Neural cell (in vitro differentiated cells): Measurements from ENCODE around the gene UBA5. TPM values are rescaled to one million over a fixed set of nuclear protein-coding genes. Genes with fewer than 3 reads are reported as not detected.

Experiments used
- H2AFZ ChIP-seq: fragments of 200-600, 300-800 bp; sonication (generic), shearing (Covaris generic); 2 replicates; pipeline ENCODE4 v1.6.0; 2014; ENCODE audit warnings: low read depth, mild to moderate bottlenecking, antibody characterized with exemption, low read length, moderate library complexity
- H3F3A ChIP-seq: fragments of 200-600 bp; shearing (Covaris generic); 2 replicates; pipeline ENCODE4 v1.6.1; 2016; ENCODE audit warnings: mild to moderate bottlenecking, moderate library complexity, mixed read lengths, antibody characterized with exemption, low read length; ENCODE audit not compliant: insufficient read depth, poor library complexity, severe bottlenecking
- H3K27ac ChIP-seq: fragments of 200-600, 300-800 bp; sonication (generic), shearing (Covaris generic); 2 replicates; pipeline ENCODE4 v1.5.1; 2014; ENCODE audit warnings: mild to moderate bottlenecking, low read length, moderate library complexity
- H3K27me3 ChIP-seq: fragments of 300-800, 200-600 bp; sonication (generic), shearing (Covaris generic); 2 replicates; pipeline ENCODE4 v1.6.0; 2014; ENCODE audit warnings: mild to moderate bottlenecking, low read depth, low read length, moderate library complexity; ENCODE audit not compliant: insufficient read depth
- H3K36me3 ChIP-seq: fragments of 300-800, 200-600 bp; sonication (generic), shearing (Covaris generic); 2 replicates; pipeline ENCODE4 v1.5.1; 2014; ENCODE audit warnings: mild to moderate bottlenecking, antibody characterized with exemption, low read length, moderate library complexity; ENCODE audit not compliant: insufficient read depth
- H3K4me2 ChIP-seq: fragments of 300-800, 200-600 bp; sonication (generic), shearing (Covaris generic); 2 replicates; pipeline ENCODE4 v1.6.0; 2014; ENCODE audit warnings: mild to moderate bottlenecking, low read length
- H3K4me3 ChIP-seq: fragments of 300-800, 200-600 bp; sonication (generic), shearing (Covaris generic); 2 replicates; pipeline ENCODE4 v1.5.1; 2014; ENCODE audit warnings: mild to moderate bottlenecking, low read length, moderate library complexity
- H3K79me2 ChIP-seq: fragments of 200-600 bp; shearing (Covaris generic); replicated peaks from 2 replicates; pipeline ENCODE4 v1.6.0; 2014; ENCODE audit warnings: mild to moderate bottlenecking, low read length, moderate library complexity; ENCODE audit not compliant: insufficient read depth
- H3K9ac ChIP-seq: fragments of 300-800, 200-600 bp; sonication (generic), shearing (Covaris generic); 2 replicates; pipeline ENCODE4 v1.6.1; 2016; ENCODE audit warnings: mild to moderate bottlenecking, low read length, mixed read lengths
- H3K9me2 ChIP-seq: fragments of 200-600 bp; shearing (Covaris generic); 2 replicates; pipeline ENCODE4 v1.6.1; 2016; ENCODE audit warnings: mild to moderate bottlenecking, low read length, mixed read lengths; ENCODE audit not compliant: insufficient read depth
- H3K9me3 ChIP-seq: fragments of 200-600, 300-800 bp; sonication (generic), shearing (Covaris generic); 2 replicates; pipeline ENCODE4 v1.6.1; 2016; ENCODE audit warnings: mild to moderate bottlenecking, mixed run types, low read length, moderate library complexity, mixed read lengths
- H4K20me1 ChIP-seq: fragments of 200-600 bp; shearing (Covaris generic); 2 replicates; pipeline ENCODE4 v1.6.1; 2016; ENCODE audit warnings: mild to moderate bottlenecking, mixed run types; ENCODE audit not compliant: insufficient read depth
- CTCF ChIP-seq: fragments of 450-650 bp; IDR thresholded peaks from 2 replicates; pipeline ENCODE4 v1.5.1; 2014; ENCODE audit warnings: antibody characterized with exemption, mild to moderate bottlenecking, moderate library complexity; ENCODE audit not compliant: poor library complexity, severe bottlenecking
- EP300 ChIP-seq: fragments of 450-650 bp; conservative IDR thresholded peaks from 2 replicates; pipeline ENCODE4 v1.6.1; 2014; ENCODE audit warnings: antibody characterized with exemption, mild to moderate bottlenecking, moderate library complexity; ENCODE audit not compliant: poor library complexity, severe bottlenecking
- EZH2 ChIP-seq: fragments of 200-600, 300-800 bp; shearing (Covaris generic), sonication (generic); IDR thresholded peaks from 2 replicates; pipeline ENCODE4 v1.6.1; 2014; ENCODE audit warnings: antibody characterized with exemption, low read length, borderline replicate concordance, mild to moderate bottlenecking; ENCODE audit not compliant: insufficient read depth, poor library complexity, severe bottlenecking
- MXI1 ChIP-seq: fragments of 450-650 bp; conservative IDR thresholded peaks from 2 replicates; pipeline ENCODE4 v1.6.1; 2014; ENCODE audit warnings: antibody characterized with exemption, mild to moderate bottlenecking; ENCODE audit not compliant: poor library complexity, severe bottlenecking
- POLR2AphosphoS5 ChIP-seq: IDR thresholded peaks from 2 replicates; pipeline ENCODE4 v1.6.1; 2012
- RAD21 ChIP-seq: fragments of 450-650 bp; conservative IDR thresholded peaks from 2 replicates; pipeline ENCODE4 v1.6.1; 2014; ENCODE audit warnings: antibody characterized with exemption, mild to moderate bottlenecking, moderate library complexity
- SMC3 ChIP-seq: fragments of 450-650 bp; conservative IDR thresholded peaks from 2 replicates; pipeline ENCODE4 v1.6.1; 2014; ENCODE audit warnings: antibody characterized with exemption, mild to moderate bottlenecking, moderate library complexity; ENCODE audit not compliant: poor library complexity
- TAF1 ChIP-seq: IDR thresholded peaks from 2 replicates; pipeline ENCODE4 v1.6.1; 2012; ENCODE audit warnings: low read depth
- polyA plus RNA-seq: library from polyadenylated mRNA; depleted of rRNA; stranded (reverse); fragments of >200 nt; gene quantifications from 2 replicates; pipeline ENCODE4 v1.2.3, GENCODE V29; 2014
- TF ChIP-seq, protein P1 (sequence below): IDR thresholded peaks from 2 replicates; pipeline ENCODE4 v1.6.1; 2012; ENCODE audit warnings: borderline replicate concordance

Gene UBA5
- polyA plus RNA-seq, 1 donor from 2014 or later, result 77.8 TPM

DNA sequence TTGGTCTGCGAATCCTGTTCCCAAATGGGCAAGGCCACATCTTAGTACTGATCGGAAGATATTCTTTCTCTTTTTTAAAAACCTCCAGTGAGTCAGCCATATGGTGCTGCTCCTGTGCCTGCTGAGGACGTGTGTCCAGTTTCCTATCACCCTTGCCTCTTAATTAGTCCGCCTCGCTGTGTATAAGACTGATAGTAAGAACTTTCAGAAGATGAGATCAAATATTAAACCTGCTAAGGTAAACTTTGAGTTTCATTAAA lies 612 bp downstream of the UBA5 start:
- Histone ChIP-seq H3K9me3 (no peaks in the 10 kb centered on the region), H3K36me3 (no peaks in the 10 kb centered on the region), H3K4me2 (peak overlapping the region; percentile 82), H3K4me3 (peak overlapping the region; percentile 90), H3K9me2 (no peaks in the 10 kb centered on the region), H3K9ac (peak overlapping the region; percentile 88), H4K20me1 (no peaks in the 10 kb centered on the region), H3F3A (no peaks in the 10 kb centered on the region), H3K27me3 (no peaks in the 10 kb centered on the region), H2AFZ (peak overlapping the region; percentile 91), H3K79me2 (peaks cover 33% of the 10 kb centered on the region), H3K27ac (peak overlapping the region; percentile 77)
- TF ChIP-seq SMC3 (no peak), RAD21 (no peak), POLR2AphosphoS5 (no peak), MXI1 (no peak), EZH2 (no peak), CTCF (no peak), EP300 (no peak), TAF1 (no peak)
- TF ChIP-seq, protein P1, sequence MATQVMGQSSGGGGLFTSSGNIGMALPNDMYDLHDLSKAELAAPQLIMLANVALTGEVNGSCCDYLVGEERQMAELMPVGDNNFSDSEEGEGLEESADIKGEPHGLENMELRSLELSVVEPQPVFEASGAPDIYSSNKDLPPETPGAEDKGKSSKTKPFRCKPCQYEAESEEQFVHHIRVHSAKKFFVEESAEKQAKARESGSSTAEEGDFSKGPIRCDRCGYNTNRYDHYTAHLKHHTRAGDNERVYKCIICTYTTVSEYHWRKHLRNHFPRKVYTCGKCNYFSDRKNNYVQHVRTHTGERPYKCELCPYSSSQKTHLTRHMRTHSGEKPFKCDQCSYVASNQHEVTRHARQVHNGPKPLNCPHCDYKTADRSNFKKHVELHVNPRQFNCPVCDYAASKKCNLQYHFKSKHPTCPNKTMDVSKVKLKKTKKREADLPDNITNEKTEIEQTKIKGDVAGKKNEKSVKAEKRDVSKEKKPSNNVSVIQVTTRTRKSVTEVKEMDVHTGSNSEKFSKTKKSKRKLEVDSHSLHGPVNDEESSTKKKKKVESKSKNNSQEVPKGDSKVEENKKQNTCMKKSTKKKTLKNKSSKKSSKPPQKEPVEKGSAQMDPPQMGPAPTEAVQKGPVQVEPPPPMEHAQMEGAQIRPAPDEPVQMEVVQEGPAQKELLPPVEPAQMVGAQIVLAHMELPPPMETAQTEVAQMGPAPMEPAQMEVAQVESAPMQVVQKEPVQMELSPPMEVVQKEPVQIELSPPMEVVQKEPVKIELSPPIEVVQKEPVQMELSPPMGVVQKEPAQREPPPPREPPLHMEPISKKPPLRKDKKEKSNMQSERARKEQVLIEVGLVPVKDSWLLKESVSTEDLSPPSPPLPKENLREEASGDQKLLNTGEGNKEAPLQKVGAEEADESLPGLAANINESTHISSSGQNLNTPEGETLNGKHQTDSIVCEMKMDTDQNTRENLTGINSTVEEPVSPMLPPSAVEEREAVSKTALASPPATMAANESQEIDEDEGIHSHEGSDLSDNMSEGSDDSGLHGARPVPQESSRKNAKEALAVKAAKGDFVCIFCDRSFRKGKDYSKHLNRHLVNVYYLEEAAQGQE, result no peak

DNA sequence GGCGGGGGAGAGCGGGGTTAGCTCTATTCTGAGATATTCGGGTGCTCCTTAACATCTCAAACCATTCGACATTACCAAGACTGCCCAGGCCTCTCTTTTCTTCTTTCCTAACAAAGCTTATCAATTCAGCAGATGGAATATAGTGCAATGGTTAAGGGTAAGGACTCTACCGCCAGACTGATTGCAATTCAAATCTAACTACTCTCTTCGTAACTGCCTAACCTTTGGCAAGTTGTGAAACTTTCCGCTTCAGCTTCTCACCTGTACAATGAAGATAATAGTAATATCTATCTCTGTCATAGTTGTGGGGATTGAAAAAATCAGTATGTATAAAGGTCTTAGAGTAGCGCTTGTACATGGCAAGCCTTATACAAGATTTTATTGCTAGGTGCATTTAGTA lies 972 bp downstream of the UBA5 start:
- H3K27ac ChIP-seq, result no peak overlapping the region
- peaks cover 33% of the 10 kb centered on the region for H3K79me2 ChIP-seq
- H3K9me3 ChIP-seq, result no peaks in the 10 kb centered on the region
- H3K9me2 ChIP-seq, result no peaks in the 10 kb centered on the region
- no peaks in the 10 kb centered on the region for H3K36me3 ChIP-seq
- peak overlapping the region; percentile 82 for H3K4me2 ChIP-seq
- no peak overlapping the region for H2AFZ ChIP-seq
- H3F3A ChIP-seq, result no peaks in the 10 kb centered on the region
- peak overlapping the region; percentile 90 for H3K4me3 ChIP-seq
- TF ChIP-seq EZH2 (no peak), POLR2AphosphoS5 (no peak), RAD21 (no peak), CTCF (no peak), MXI1 (no peak), TAF1 (no peak), SMC3 (no peak), EP300 (no peak)
- TF ChIP-seq, protein P1, result no peak
- H3K9ac ChIP-seq, result peak overlapping the region; percentile 88
- H4K20me1 ChIP-seq, result no peaks in the 10 kb centered on the region
- no peaks in the 10 kb centered on the region for H3K27me3 ChIP-seq
